Measurements from ENCODE around the gene MTA1. TPM values are rescaled to one million over a fixed set of nuclear protein-coding genes. Genes with fewer than 3 reads are reported as not detected.

MTA1 gene
- total RNA-seq, 2 experiments from 2014 or later = 103 to 217 TPM

DNA sequence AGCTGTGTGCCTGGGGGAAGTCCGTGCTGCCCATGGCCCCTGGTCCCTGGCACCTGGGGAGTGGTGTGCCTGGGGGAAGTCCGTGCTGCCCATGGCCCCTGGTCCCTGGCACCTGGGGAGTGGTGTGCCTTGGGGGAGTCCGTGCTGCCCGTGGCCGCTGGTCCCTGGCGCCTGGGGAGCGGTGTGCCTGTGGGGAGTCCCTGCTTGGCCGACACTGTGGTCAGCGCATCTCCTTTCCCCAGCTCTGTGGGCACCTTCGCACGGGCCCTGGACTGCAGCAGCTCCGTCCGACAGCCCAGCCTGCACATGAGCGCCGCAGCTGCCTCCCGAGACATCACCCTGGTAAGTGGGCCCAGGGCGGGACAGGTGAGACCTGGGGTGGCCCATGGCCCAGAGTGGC is 40.5 kb downstream of the MTA1 start:
- POLR2A ChIA-PET = no interaction called here
- no peak for TF ChIP-seq EZH2phosphoT487 (IDR thresholded peaks at IDR 0.05; ENCODE audit: borderline replicate concordance, low read depth, low read length)
- TF ChIP-seq, protein P1, sequence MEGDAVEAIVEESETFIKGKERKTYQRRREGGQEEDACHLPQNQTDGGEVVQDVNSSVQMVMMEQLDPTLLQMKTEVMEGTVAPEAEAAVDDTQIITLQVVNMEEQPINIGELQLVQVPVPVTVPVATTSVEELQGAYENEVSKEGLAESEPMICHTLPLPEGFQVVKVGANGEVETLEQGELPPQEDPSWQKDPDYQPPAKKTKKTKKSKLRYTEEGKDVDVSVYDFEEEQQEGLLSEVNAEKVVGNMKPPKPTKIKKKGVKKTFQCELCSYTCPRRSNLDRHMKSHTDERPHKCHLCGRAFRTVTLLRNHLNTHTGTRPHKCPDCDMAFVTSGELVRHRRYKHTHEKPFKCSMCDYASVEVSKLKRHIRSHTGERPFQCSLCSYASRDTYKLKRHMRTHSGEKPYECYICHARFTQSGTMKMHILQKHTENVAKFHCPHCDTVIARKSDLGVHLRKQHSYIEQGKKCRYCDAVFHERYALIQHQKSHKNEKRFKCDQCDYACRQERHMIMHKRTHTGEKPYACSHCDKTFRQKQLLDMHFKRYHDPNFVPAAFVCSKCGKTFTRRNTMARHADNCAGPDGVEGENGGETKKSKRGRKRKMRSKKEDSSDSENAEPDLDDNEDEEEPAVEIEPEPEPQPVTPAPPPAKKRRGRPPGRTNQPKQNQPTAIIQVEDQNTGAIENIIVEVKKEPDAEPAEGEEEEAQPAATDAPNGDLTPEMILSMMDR (conservative IDR thresholded peaks at IDR 0.05; ENCODE audit: low read length) = no peak
- H3K4me3 ChIP-seq (ENCODE audit: low read depth, low read length, poor library complexity, severe bottlenecking) = no peak overlapping the region
- no peak overlapping the region for H3K27ac ChIP-seq (ENCODE audit: low read depth, low read length, poor library complexity, severe bottlenecking)
- intact Hi-C loops (cut with micrococcal nuclease; ENCODE audit: unreplicated experiment) = no loop called here
- DNase-seq (ENCODE audit: low spot score) = no peak
- no peak overlapping the region for H2AFZ ChIP-seq (ENCODE audit: low read length)
- no peaks in the 10 kb centered on the region for H3K4me1 ChIP-seq (ENCODE audit: insufficient read depth, low read length, poor library complexity, severe bottlenecking)
- H3K36me3 ChIP-seq (ENCODE audit: insufficient read depth, low read length) = peaks cover 61% of the 10 kb centered on the region
- BruUV-seq (replicated peaks) = no TSS peak
- no peaks in the 10 kb centered on the region for H3K9me3 ChIP-seq (ENCODE audit: low read length)
- H4K20me1 ChIP-seq (ENCODE audit: insufficient read depth, low read length) = no peaks in the 10 kb centered on the region
- no peaks in the 10 kb centered on the region for H3K79me2 ChIP-seq (ENCODE audit: insufficient read depth, low read depth, low read length)
- H3K4me2 ChIP-seq (ENCODE audit: low read length) = no peak overlapping the region
- CTCF ChIA-PET (ENCODE audit: unreplicated experiment) = no interaction called here
- H3K9me2 ChIP-seq (ENCODE audit: insufficient read depth, low read length) = no peaks in the 10 kb centered on the region

DNA sequence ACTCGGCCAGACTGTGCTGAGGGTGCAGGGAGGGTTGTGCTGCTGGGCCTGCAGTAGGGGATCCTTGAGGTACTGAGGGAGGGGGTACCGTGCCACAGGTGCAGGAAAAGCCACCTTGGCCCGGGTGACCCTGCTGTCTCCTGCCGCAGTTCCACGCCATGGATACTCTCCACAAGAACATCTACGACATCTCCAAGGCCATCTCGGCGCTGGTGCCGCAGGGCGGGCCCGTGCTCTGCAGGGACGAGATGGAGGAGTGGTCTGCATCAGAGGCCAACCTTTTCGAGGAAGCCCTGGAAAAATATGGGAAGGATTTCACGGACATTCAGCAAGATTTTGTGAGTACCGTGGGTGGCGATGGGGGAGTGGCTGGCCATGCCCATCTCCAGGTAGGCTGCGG is 41.0 kb downstream of the MTA1 start:
- POLR2A ChIA-PET = no interaction called here
- intact Hi-C loops (cut with micrococcal nuclease; ENCODE audit: unreplicated experiment) = no loop called here
- Histone ChIP-seq H3K27ac (ENCODE audit: low read depth, low read length, poor library complexity, severe bottlenecking) (no peak overlapping the region), H4K20me1 (ENCODE audit: insufficient read depth, low read length) (no peaks in the 10 kb centered on the region), H3K4me1 (ENCODE audit: insufficient read depth, low read length, poor library complexity, severe bottlenecking) (no peaks in the 10 kb centered on the region), H3K4me2 (ENCODE audit: low read length) (no peak overlapping the region), H3K4me3 (ENCODE audit: low read depth, low read length, poor library complexity, severe bottlenecking) (no peak overlapping the region), H2AFZ (ENCODE audit: low read length) (no peak overlapping the region), H3K9me2 (ENCODE audit: insufficient read depth, low read length) (no peaks in the 10 kb centered on the region), H3K79me2 (ENCODE audit: insufficient read depth, low read depth, low read length) (no peaks in the 10 kb centered on the region), H3K9me3 (ENCODE audit: low read length) (no peaks in the 10 kb centered on the region), H3K36me3 (ENCODE audit: insufficient read depth, low read length) (peaks cover 61% of the 10 kb centered on the region)
- no peak for DNase-seq (ENCODE audit: low spot score)
- CTCF ChIA-PET (ENCODE audit: unreplicated experiment) = no interaction called here
- no peak for TF ChIP-seq EZH2phosphoT487 (IDR thresholded peaks at IDR 0.05; ENCODE audit: borderline replicate concordance, low read depth, low read length)
- BruUV-seq (replicated peaks) = no TSS peak

DNA sequence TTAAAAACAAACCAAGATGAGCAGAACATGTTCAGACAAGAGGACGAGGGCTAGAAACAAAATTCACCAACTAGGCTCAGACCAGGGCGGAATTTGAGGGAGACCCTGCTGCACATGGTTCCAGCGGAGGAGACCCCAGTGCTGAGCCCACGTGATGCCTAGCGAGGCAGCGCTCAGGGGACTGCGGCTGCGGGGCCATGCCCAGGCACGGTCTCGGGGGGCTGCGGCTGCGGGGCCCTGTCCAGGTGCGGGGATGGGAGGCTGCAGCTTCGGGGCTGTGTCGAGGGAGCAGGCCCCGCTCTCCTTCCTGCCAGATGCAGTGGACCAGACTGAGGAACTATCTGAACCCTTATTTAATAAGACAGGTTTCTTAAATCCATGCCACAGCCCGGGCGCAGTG is 42.3 kb downstream of the MTA1 start:
- intact Hi-C loops (cut with micrococcal nuclease; ENCODE audit: unreplicated experiment) = no loop called here
- Histone ChIP-seq H3K79me2 (ENCODE audit: insufficient read depth, low read depth, low read length) (no peaks in the 10 kb centered on the region), H3K4me2 (ENCODE audit: low read length) (no peak overlapping the region), H3K36me3 (ENCODE audit: insufficient read depth, low read length) (peaks cover 57% of the 10 kb centered on the region), H3K9me3 (ENCODE audit: low read length) (no peaks in the 10 kb centered on the region), H2AFZ (ENCODE audit: low read length) (no peak overlapping the region), H3K4me3 (ENCODE audit: low read depth, low read length, poor library complexity, severe bottlenecking) (no peak overlapping the region), H4K20me1 (ENCODE audit: insufficient read depth, low read length) (no peaks in the 10 kb centered on the region), H3K4me1 (ENCODE audit: insufficient read depth, low read length, poor library complexity, severe bottlenecking) (no peaks in the 10 kb centered on the region), H3K27ac (ENCODE audit: low read depth, low read length, poor library complexity, severe bottlenecking) (no peak overlapping the region), H3K9me2 (ENCODE audit: insufficient read depth, low read length) (no peaks in the 10 kb centered on the region)
- DNase-seq (ENCODE audit: low spot score) = no peak
- BruUV-seq (replicated peaks) = no TSS peak
- ChIA-PET CTCF (ENCODE audit: unreplicated experiment) (no interaction called here), POLR2A (no interaction called here)
- TF ChIP-seq EZH2phosphoT487 (IDR thresholded peaks at IDR 0.05; ENCODE audit: borderline replicate concordance, low read depth, low read length) = no peak
- TF ChIP-seq, protein P1 (conservative IDR thresholded peaks at IDR 0.05; ENCODE audit: low read length) = no peak

All from OCI-LY7 (cell line).